Ectodermal cell (in vitro differentiated cells): Measurements from ENCODE around the gene KBTBD6.
"Not testable (repeated sequence)": the region's sequence is repeated elsewhere in the genome, so short reads cannot be mapped to it uniquely, and the experiment has no call there.

Experiments
- H3K27ac ChIP-seq: 2 replicates; pipeline ENCODE4 v1.7.0; 2013; ENCODE audit warnings: mild to moderate bottlenecking, low read depth, low read length; ENCODE audit not compliant: insufficient read depth, poor library complexity, severe bottlenecking
- H3K27me3 ChIP-seq: 2 replicates; pipeline ENCODE4 v1.7.0; 2013; ENCODE audit warnings: mild to moderate bottlenecking, low read length; ENCODE audit not compliant: insufficient read depth, control insufficient read depth, poor library complexity, severe bottlenecking
- H3K36me3 ChIP-seq: one replicate; pipeline ENCODE4 v1.7.0; 2013; ENCODE audit warnings: low read length; ENCODE audit not compliant: control insufficient read depth, insufficient read depth
- H3K4me1 ChIP-seq: one replicate; pipeline ENCODE4 v1.7.0; 2013; ENCODE audit warnings: low read length; ENCODE audit not compliant: control insufficient read depth, insufficient read depth
- H3K4me3 ChIP-seq: 2 replicates; pipeline ENCODE4 v1.7.0; 2013; ENCODE audit warnings: low read depth, low read length, control low read depth; ENCODE audit not compliant: insufficient read depth
- H3K9me3 ChIP-seq: 2 replicates; pipeline ENCODE4 v1.7.0; 2013; ENCODE audit warnings: mild to moderate bottlenecking, low read length, moderate library complexity; ENCODE audit not compliant: control insufficient read depth
- WGBS, 2 experiments: methylation state at CpG; one replicate each; pipeline ENCODE4 v1.1.7; 2013; ENCODE audit warnings: missing lambda C conversion rate in 2 of 2; 5-methylcytosine and 5-hydroxymethylcytosine counted together

Gene KBTBD6

GRCh38 chr13:41107104-41107571, 25.5 kb downstream of the KBTBD6 start:
- WGBS, 2 experiments, result 91 to 93% methylated on average over 15 of the region's 15 CpGs
- Histone ChIP-seq H3K4me3 (no peak overlapping the region), H3K9me3 (no peaks in the 10 kb centered on the region), H3K4me1 (no peaks in the 10 kb centered on the region), H3K27ac (no peak overlapping the region), H3K36me3 (no peaks in the 10 kb centered on the region), H3K27me3 (no peaks in the 10 kb centered on the region)

- Histone ChIP-seq H3K4me3 (no peak overlapping the region), H3K27ac (no peak overlapping the region), H3K36me3 (no peaks in the 10 kb centered on the region), H3K9me3 (no peaks in the 10 kb centered on the region), H3K27me3 (no peaks in the 10 kb centered on the region), H3K4me1 (no peaks in the 10 kb centered on the region)
Measured at GRCh38 chr13:41099986-41100385, 32.6 kb downstream of the KBTBD6 start.

GRCh38 chr13:41098761-41099160, 33.8 kb downstream of the KBTBD6 start:
- H3K36me3 ChIP-seq, result no peaks in the 10 kb centered on the region
- no peak overlapping the region for H3K27ac ChIP-seq
- no peak overlapping the region for H3K4me3 ChIP-seq
- H3K9me3 ChIP-seq, result no peaks in the 10 kb centered on the region
- H3K4me1 ChIP-seq, result no peaks in the 10 kb centered on the region
- no peaks in the 10 kb centered on the region for H3K27me3 ChIP-seq
- WGBS, 2 experiments, result 100% methylated on average over 1 of the region's 1 CpG

GRCh38 chr13:41095681-41096080, 36.9 kb downstream of the KBTBD6 start:
- H3K9me3 ChIP-seq, H3K27ac ChIP-seq, H3K4me1 ChIP-seq, H3K4me3 ChIP-seq, H3K36me3 ChIP-seq, H3K27me3 ChIP-seq: not testable (repeated sequence)
- WGBS, 2 experiments, result 91 to 100% methylated on average over 1 to 2 of the region's 2 CpGs

GRCh38 chr13:41085961-41086585, 46.5 kb downstream of the KBTBD6 start:
- Histone ChIP-seq H3K4me3 (no peak overlapping the region), H3K27ac (peak overlapping the region; percentile 36), H3K9me3 (no peaks in the 10 kb centered on the region), H3K36me3 (peaks cover 5% of the 10 kb centered on the region), H3K27me3 (no peaks in the 10 kb centered on the region), H3K4me1 (no peaks in the 10 kb centered on the region)
- WGBS, 2 experiments, result 53 to 54% methylated on average over 2 of the region's 2 CpGs

- H3K4me3 ChIP-seq, result no peak overlapping the region
- H3K27me3 ChIP-seq, result no peaks in the 10 kb centered on the region
- peaks cover 25% of the 10 kb centered on the region for H3K36me3 ChIP-seq
- H3K4me1 ChIP-seq, result no peaks in the 10 kb centered on the region
- 92 to 100% methylated on average over 4 of the region's 4 CpGs for WGBS, 2 experiments
- no peak overlapping the region for H3K27ac ChIP-seq
- no peaks in the 10 kb centered on the region for H3K9me3 ChIP-seq
Measured at GRCh38 chr13:41079725-41080124, 52.9 kb downstream of the KBTBD6 start.
